Skeletal muscle satellite cell (primary cell): Measurements from ENCODE around the gene WBP1L.
A peak's percentile ranks its signal among the peaks of the same experiment; 100 is the strongest.

Experiments used
- H3K27me3 ChIP-seq: 2 replicates; pipeline ENCODE4 v1.7.0; 2013; ENCODE audit warnings: low read length; ENCODE audit not compliant: control insufficient read depth, insufficient read depth
- H3K36me3 ChIP-seq: 2 replicates; pipeline ENCODE4 v1.7.0; 2013; ENCODE audit warnings: mild to moderate bottlenecking, control low read depth, low read length; ENCODE audit not compliant: insufficient read depth
- H3K4me1 ChIP-seq: 2 replicates; pipeline ENCODE4 v1.7.0; 2013; ENCODE audit warnings: low read length; ENCODE audit not compliant: control insufficient read depth, insufficient read depth
- H3K4me2 ChIP-seq: 2 replicates; pipeline ENCODE4 v1.7.0; 2013; ENCODE audit warnings: mild to moderate bottlenecking, low read length
- H3K4me3 ChIP-seq: 2 replicates; pipeline ENCODE4 v1.7.0; 2013; ENCODE audit warnings: low read length
- H3K9ac ChIP-seq: 2 replicates; pipeline ENCODE4 v1.7.0; 2013; ENCODE audit warnings: mild to moderate bottlenecking, low read depth, low read length, moderate library complexity
- H3K9me3 ChIP-seq: replicated peaks from 2 replicates; pipeline ENCODE4 v1.7.0; 2013; ENCODE audit warnings: mild to moderate bottlenecking, control low read depth, low read length

WBP1L gene

DNA sequence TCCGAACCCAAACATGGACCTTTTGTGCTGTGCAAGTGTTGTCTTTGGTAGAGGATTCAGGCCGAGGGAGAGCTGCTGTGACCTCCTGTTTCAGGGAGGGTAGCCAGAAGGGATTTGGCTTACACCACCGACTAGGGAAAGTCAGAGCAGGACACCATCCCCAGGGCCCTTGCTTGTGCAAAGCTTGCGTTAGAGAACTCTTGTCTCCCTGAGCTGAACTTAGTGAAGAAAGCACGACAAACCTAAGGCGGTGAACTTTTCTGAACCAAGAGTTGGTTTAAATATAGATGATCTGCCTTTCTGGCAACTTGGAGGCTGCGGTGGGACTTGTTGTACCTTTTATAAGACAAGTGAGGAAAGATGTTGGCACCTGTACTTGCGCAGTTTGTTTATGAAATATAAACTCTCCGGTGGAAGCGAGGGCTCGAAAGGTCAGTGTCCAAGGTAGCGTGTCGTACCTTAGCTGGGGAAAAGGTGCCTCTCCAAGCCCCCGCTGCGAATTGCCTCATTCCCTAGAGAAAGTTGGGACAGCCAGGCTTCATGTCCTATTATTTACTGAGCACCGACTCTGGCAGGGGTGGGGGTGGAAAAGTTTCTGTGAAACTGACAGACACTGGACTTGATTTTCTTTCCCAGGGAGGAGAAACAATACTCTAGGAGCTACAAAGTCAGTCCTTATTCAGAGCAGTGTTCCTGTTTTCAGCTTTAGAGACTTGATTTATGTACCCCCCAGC, 31.6 kb downstream of the WBP1L start:
- peak overlapping the region; percentile 69 for H3K4me3 ChIP-seq
- peaks cover 81% of the 10 kb centered on the region for H3K4me1 ChIP-seq
- no peaks in the 10 kb centered on the region for H3K9me3 ChIP-seq
- no peaks in the 10 kb centered on the region for H3K27me3 ChIP-seq
- H3K9ac ChIP-seq: peak overlapping the region; percentile 87
- peaks cover 9% of the 10 kb centered on the region for H3K36me3 ChIP-seq
- H3K4me2 ChIP-seq: peak overlapping the region; percentile 86

DNA sequence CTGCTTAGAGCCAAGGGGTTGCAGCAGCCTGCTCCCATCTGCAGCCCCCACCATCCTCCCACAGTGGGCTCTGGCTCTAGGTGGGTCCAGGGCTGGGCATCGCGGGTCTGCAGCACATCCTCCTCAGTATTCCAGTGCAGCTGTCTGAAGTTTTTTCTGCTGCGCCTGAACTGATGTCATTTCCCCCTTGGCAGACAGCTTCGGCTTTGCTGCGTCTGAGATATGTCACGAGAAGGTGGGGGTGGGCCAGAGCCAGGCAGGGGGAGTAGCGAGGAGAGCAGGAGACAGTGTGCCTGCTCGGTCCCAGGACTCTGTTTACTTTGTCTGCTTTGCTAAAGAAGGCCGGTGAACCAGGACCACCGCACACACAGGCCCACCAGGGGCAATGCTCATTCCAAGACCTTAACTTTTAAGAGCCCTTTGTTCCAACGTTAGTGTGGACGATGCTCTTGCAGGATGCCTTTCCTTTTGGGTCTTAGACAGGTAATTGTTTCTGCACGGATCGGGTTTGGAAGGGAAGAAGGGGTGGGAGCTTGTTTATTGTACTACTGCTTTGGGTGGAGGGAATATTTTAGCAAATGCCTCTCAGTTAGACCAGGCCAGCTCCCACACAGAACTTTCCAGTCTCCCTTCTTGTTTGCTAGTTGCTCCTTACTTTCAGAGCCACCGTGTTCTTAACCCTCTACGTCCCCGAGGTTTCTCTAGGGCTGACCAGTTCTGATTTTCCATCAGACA, 32.4 kb downstream of the WBP1L start:
- Histone ChIP-seq H3K4me1 (peaks cover 82% of the 10 kb centered on the region), H3K9me3 (no peaks in the 10 kb centered on the region), H3K27me3 (no peaks in the 10 kb centered on the region), H3K4me2 (peak overlapping the region; percentile 86), H3K9ac (peak overlapping the region; percentile 87), H3K36me3 (peaks cover 9% of the 10 kb centered on the region), H3K4me3 (peak overlapping the region; percentile 69)

DNA sequence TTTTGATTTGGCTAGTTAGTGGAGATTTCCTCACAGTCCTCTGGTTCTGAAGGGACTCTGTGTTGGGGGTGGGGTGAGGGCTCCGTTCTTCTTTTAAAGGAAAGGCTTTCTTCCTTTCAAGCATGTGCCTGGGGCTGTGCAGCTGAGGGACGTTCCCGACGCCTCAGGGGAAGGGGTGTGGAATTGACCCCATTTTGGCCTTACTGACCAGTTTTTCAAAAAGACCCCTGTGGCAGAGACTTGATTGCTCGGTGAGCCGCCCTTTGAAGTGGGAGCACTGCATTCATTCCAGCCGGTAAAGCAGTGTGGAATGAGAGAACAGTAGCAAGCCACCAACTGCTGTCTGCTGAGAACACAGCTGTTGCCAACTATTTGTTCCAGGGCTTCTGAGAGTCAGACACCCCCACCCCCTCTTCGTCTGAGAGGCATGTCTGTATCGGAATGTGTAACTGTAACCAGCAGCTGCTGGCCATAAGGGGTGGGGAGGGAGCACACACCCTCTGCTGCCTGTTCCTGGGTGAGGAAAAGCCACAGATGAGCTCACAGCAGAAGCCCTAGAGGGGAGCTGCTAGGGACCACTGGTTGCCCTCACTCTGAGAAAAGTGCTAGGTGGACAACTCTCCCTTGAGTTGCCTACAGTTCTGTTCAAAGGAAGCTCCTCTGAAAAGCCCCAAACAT, 33.2 kb downstream of the WBP1L start:
- peaks cover 89% of the 10 kb centered on the region for H3K4me1 ChIP-seq
- H3K4me2 ChIP-seq: peak overlapping the region; percentile 86
- H3K27me3 ChIP-seq: no peaks in the 10 kb centered on the region
- H3K9me3 ChIP-seq: no peaks in the 10 kb centered on the region
- H3K4me3 ChIP-seq: peak overlapping the region; percentile 69
- peaks cover 9% of the 10 kb centered on the region for H3K36me3 ChIP-seq
- H3K9ac ChIP-seq: peak overlapping the region; percentile 87

DNA sequence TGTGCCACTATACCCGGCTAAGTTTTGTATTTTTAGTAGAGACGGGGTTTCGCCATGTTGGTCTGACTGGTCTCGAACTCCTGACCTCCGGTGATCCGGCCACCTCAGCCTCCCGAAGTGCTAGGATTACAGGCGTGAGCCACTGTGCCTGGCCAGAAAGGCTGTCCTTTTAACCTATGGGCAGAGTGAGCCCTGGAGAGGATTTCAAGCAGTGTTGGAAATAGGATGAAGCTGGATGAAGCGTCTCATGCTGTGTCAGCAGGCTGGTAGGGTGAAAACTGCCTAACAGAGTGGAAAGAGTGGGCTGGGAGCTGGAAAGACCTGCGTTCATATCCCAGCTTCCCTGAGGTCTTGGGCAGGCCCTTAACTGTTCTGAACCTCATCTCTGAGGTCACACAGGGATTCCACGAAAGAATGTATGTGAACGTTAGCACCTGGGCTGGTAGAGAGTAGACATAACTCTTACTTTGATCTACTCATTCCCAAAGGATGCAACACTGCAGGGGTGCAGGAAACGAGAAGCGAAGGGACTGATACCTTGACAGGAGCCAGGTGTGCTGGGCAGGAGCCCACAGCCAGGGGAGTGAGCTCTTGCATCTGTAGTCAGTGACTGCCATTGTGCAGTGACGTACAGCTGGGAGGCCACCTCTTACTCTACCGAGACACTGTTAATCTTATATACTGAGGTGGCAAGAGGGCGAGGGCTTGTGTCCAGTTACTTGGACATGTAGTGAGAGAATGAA, 34.1 kb downstream of the WBP1L start:
- peaks cover 9% of the 10 kb centered on the region for H3K36me3 ChIP-seq
- no peaks in the 10 kb centered on the region for H3K9me3 ChIP-seq
- peak overlapping the region; percentile 39 for H3K4me3 ChIP-seq
- H3K4me2 ChIP-seq: peak overlapping the region; percentile 74
- no peaks in the 10 kb centered on the region for H3K27me3 ChIP-seq
- H3K9ac ChIP-seq: peak overlapping the region; percentile 77
- peaks cover 95% of the 10 kb centered on the region for H3K4me1 ChIP-seq

DNA sequence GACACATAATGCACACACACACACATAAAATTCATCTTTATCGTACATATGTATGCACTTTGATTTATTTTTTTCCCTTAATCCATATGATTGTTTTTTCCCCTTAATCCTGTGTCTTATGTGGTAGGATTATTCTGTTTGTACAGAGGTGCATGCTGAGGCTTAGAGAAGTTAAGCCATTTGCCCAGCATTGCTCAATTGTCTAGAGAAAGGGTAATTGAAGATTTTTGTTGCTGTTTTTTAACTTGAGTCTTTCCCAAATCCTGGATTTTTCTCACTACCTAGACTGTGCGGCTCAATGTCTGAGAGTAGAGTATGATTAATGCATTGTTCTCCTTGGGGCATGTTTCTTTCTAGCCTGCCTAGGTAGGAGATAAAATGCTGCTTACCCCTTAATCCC, 35.0 kb downstream of the WBP1L start:
- Histone ChIP-seq H3K9me3 (no peaks in the 10 kb centered on the region), H3K4me2 (peak overlapping the region; percentile 74), H3K4me3 (no peak overlapping the region), H3K27me3 (no peaks in the 10 kb centered on the region), H3K36me3 (peaks cover 9% of the 10 kb centered on the region), H3K9ac (no peak overlapping the region), H3K4me1 (peaks cover 95% of the 10 kb centered on the region)

DNA sequence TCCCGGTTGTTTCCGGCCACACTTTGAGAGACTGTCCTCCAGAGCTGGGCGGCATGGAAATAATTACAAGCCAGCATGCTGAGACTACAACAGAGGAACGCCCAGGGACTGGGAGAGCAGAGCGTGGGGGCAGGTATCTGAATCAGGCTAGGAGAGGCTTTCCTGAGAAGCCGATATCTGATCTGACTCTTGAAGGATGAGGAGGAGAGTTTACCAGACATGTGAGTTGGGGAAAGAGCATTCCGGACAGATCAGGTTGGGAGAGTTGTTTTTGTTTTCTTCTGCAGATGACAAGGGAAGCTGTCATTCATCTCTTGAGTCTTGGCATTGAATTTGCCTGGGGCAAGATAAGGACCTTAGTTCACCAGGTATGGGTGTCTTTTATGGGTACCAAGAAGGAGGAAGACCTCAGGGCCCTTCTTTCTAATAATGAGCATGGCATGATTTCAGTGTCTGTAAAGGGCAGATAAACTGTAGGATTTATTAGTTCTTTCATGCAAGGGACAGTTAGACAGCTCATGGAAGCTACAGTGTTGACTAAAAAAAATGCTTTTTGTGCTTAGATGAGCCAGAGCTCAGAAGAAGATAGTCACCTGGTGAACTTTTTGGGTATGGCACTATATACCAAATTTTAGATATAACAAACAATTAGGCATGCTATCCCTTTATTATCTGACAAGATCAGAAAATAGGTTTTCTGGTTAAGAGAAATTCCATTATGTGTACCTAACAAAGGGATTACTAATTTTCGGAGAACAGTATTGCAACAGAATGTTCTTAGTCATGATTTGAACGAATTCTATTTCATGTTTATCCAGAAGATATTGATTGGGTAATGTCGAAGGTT, 36.2 kb downstream of the WBP1L start:
- no peaks in the 10 kb centered on the region for H3K9me3 ChIP-seq
- H3K4me2 ChIP-seq: peak overlapping the region; percentile 43
- H3K4me3 ChIP-seq: peak overlapping the region; percentile 19
- H3K4me1 ChIP-seq: peaks cover 88% of the 10 kb centered on the region
- peak overlapping the region; percentile 4 for H3K9ac ChIP-seq
- H3K27me3 ChIP-seq: no peaks in the 10 kb centered on the region
- peaks cover 9% of the 10 kb centered on the region for H3K36me3 ChIP-seq

DNA sequence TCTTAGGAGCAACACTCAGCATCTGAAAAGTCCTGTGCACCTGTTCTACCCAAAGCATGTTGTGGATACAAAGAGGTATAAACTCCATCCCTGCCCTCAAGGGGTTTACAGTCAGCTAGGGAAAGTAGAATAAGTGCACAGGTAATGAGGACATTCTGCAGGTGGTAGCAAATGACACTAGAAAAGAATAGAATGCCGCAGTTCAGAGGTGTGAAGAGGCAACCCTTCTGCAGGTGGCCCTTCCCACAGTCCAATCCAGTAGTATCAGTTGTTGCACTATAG, 36.7 kb downstream of the WBP1L start:
- Histone ChIP-seq H3K9ac (no peak overlapping the region), H3K4me1 (peaks cover 82% of the 10 kb centered on the region), H3K9me3 (no peaks in the 10 kb centered on the region), H3K36me3 (peaks cover 9% of the 10 kb centered on the region), H3K27me3 (no peaks in the 10 kb centered on the region), H3K4me2 (peak overlapping the region; percentile 21), H3K4me3 (no peak overlapping the region)

DNA sequence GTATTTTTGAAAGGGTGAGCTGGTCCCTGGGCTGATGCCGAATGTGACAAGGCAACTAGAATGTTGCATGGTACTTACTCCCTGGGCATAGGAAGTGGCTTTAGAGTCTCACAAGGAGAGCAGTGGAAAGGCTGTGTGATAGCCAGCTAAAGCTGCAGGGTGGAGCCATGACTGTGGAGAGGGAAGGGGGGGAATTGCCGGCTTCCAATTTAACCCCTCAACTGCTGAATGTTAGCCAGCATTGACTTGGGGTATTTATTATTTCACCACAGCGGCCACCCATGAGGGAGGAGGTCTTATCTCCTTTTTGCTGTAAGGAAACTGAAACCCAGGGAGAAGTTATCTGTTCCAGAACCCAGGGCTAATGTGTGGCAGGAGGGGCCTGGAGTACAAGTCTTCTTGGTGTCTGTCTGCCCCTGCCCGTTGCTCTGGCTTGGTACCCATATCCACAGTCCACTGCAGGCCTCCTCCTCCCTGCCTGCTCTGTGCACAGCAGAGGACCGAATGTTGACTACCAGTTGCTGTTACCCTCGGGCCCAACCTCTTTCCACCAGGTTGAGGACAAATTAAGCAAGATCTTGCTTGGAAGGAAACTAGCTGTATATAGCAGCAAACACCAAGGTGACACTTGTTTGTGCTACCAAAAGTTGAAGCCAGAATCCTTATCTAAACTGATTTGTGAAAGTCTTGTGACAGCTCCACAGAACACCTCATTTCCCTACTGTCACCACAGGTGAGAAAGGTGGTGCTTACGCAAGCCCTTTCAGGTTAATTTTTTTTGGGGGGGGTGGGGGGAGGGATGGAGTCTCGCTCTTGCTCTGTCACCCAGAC, 37.6 kb downstream of the WBP1L start:
- peaks cover 74% of the 10 kb centered on the region for H3K4me1 ChIP-seq
- no peak overlapping the region for H3K9ac ChIP-seq
- H3K27me3 ChIP-seq: no peaks in the 10 kb centered on the region
- peak overlapping the region; percentile 1 for H3K4me3 ChIP-seq
- peak overlapping the region; percentile 72 for H3K4me2 ChIP-seq
- no peaks in the 10 kb centered on the region for H3K9me3 ChIP-seq
- peaks cover 9% of the 10 kb centered on the region for H3K36me3 ChIP-seq

DNA sequence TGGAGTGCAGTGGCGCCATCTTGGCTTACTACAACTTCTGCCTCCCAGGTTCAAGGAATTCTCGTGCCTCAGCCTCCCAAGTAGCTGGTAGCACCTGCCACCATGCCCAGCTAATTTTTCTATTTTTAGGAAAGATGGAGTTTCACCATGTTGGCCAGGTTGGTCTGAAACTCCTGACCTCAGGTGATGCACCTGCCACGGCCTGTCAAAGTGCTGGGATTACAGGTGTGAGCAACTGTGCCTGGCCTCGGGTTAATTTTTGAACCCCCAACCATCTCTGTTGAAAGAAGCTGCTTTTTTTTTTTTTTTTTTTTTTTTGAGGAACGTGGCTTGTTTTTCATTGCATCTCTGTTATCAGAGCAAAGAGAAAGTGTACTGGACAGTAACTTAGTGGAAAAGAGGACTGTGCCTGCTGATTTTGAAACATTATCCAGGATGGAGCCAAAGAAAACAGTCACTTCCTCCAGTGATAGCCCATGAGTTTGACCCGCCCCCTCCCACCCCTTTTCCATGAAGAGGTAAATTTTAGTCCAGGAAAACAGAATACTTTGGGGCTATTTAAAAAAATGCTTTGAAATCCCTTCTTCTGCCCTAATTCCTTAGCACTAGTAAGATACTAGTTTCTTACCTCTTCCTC, 38.3 kb downstream of the WBP1L start:
- Histone ChIP-seq H3K9ac (peak overlapping the region; percentile 77), H3K27me3 (no peaks in the 10 kb centered on the region), H3K4me2 (peak overlapping the region; percentile 72), H3K4me3 (peak overlapping the region; percentile 51), H3K9me3 (no peaks in the 10 kb centered on the region), H3K36me3 (peaks cover 9% of the 10 kb centered on the region), H3K4me1 (peaks cover 68% of the 10 kb centered on the region)
